Loucy (cell line): ENCODE measurements around the gene IL26.

ENCODE experiments used
- CTCF ChIP-seq: fragments of 200-600 bp; sonication (generic); conservative IDR thresholded peaks from 2 replicates; pipeline ENCODE4 v1.5.1; 2014; ENCODE audit warnings: mild to moderate bottlenecking, antibody characterized with exemption, low read length
- EZH2phosphoT487 ChIP-seq: fragments of 200-600 bp; IDR thresholded peaks from 2 replicates; pipeline ENCODE4 v1.6.1; 2018; ENCODE audit warnings: antibody characterized with exemption, mild to moderate bottlenecking, moderate library complexity, borderline replicate concordance

GRCh38 chr12:68268967-68269366 lies 43.4 kb upstream of the IL26 start:
- TF ChIP-seq CTCF (no peak), EZH2phosphoT487 (no peak)
